Hematopoietic multipotent progenitor cell treated with erythropoietin and hydrocortisone succinate and interleukin-3 and kit ligand, for 8 days (in vitro differentiated cells): Measurements from ENCODE around the gene MAP1LC3B.

Source experiments
- DNase-seq: peaks from one replicate; pipeline ENCODE4 v3.0.0-alpha.2; 2015

The MAP1LC3B gene

DNA sequence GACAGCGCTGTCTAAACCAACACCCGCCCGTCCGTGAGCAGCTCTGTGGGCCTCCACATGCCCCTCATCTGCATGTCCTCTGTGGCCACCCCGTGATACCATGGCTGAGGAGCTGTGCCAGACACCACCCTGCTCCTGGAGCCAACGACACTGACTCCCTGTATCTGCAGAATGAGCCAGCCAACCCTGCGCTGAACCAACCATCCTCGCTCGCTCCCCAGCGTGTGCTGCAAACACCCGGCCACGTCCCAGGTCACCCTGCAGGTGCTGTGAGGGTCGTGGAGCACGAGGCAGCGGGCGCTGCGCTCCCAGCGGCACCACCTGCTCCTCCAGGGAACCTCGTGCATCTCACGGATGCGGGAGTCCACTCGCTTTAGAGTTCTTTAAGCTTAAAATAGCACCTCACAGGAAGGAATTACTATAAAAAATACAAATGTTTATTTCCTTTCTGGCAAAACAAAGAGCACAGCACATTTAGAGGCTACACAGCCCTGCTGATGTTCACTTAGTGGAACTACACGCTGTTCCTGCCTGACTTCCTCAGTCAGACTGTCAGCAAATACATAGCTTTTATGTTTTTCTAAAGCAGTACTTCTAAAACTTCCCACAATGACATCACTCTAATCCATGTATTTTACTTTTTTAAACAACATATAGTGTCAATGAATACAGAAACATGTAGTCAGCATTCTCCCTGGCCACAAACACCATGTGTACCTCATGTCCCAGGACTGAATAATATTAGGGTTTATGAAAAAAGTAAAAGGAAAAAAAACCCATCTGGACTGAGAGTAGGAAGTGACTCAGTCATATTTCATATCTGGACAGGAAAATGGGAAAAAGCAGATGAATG, 43.5 kb downstream of the MAP1LC3B start:
- no peak for DNase-seq

DNA sequence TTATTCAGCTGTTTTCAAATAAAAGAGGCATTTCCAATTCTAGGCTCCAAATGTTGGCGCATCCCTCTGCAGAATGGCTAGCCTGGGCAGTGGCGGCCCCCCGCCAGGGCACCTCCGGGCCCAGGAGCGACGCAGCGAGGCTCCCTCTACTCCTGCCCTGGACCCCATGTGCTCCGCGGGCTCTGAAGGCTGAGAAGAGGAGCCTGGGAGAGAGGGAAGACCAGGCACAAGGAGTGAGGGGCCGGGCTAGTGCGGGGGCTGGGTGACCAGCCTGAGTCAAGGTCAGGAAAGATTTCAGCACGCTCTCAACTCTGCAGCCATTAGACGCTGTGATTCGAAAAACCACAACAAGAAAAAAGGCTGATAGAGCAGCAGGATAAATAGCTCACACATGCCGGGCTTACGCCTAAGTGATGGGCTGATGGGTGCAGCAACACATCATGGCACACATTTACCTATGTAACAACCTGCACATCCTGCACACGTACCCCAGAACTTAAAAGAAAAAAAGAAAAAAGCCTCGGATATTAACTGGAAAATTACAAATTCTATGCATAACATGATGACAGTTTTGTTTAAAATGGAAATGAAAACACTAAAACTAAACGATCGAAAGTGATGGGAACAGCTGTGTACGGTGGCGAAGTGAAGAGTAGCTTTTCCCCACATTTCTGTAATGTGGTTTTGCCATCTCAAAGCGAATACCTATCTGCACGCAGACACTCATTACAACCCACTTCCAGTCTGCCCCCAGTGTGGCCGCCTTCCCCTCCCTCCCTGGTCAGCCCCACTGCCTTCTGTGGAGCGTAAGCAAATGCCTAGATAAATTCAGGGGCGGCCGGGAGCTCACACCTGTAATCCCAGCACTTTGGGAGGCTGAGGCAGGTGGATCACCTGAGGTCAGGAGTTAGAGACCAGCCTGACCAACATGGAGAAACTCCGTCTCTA, 44.4 kb downstream of the MAP1LC3B start:
- no peak for DNase-seq

DNA sequence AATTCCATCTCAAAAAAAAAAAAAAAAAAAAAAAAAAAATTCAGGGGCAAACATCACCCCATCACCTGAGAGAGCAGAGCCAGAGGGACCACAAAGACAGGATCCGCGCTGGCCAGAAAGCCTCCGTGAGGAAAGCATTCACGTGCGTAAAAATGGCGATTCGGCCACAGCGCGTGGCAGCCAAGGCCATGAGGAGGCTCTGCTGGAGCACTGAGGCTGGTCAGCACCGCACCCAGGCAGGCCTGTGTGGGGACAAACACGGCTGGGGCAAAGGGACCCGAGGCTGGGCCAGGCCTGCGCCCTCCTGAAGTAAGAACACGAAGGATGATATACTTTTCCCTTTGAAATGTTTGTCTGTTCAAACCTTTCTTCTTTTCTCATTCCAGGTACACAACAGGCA, 45.2 kb downstream of the MAP1LC3B start:
- no peak for DNase-seq

DNA sequence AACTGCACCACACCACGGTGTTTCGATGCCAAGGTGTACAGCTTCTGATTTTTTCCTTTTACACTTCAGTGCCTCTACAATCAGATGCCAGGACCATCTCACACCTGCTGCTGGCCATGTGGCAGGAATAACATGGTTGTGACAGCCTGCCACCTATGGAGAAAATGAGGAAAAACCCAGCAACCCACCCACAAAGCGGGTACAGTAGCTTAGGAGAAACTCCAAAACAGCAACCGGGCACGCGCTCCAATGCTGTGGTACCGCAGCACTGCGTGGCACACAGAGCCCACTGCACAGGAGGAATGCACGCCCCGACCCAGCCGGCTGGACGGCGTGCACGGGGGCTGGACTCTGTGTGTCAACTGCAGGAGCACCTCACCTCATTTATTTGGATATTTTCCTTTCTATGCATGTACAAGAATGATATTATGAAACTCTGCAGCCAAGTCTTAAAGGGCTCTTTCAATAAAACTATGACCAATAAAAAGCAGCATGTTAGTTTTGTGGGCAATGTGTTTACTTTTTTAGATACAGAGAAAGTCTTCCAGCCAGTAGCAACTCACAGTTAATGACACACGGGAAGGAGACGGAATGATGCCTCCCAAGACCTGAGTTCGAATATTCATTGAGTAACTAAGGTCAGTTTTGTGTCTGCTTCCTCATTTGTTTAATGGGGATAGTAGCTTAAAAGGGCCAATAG, 45.9 kb downstream of the MAP1LC3B start:
- DNase-seq, result no peak

DNA sequence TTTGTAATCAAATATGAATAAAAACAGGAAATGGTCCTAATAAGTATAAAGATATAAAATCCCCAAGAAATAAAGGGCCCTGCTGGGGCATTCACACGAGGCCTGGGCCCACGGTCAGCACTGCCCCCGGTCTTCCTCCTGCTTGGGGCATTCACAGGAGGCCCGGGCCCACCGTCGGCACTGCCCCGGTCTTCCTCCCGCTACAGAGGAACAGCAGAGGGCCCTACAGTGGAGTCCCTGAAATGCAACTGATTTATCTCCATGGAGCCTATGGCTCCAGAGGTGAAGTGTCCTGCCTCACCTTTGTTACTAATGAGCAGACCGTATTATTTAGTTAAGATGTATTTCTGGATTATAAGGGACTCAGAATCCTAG, 46.5 kb downstream of the MAP1LC3B start:
- no peak for DNase-seq

DNA sequence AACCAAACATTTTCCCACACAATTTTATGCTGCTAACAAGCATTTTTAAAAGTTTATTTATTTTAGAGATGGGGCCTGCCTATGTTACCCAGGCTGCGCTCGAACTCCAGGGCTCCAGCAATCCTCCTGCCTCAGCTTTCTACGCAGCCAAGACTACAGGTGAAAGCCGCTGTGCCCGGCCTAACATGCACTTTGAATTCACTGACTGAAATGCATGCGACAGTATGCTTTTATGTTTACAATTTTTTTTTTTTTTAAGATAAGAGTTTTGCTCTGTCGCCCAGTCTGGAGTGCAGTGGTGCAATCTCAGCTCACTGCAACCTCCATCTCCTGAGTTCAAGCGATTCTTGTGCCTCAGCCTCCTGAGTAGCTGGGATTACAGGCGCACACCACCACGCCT, 47.8 kb downstream of the MAP1LC3B start:
- no peak for DNase-seq

DNA sequence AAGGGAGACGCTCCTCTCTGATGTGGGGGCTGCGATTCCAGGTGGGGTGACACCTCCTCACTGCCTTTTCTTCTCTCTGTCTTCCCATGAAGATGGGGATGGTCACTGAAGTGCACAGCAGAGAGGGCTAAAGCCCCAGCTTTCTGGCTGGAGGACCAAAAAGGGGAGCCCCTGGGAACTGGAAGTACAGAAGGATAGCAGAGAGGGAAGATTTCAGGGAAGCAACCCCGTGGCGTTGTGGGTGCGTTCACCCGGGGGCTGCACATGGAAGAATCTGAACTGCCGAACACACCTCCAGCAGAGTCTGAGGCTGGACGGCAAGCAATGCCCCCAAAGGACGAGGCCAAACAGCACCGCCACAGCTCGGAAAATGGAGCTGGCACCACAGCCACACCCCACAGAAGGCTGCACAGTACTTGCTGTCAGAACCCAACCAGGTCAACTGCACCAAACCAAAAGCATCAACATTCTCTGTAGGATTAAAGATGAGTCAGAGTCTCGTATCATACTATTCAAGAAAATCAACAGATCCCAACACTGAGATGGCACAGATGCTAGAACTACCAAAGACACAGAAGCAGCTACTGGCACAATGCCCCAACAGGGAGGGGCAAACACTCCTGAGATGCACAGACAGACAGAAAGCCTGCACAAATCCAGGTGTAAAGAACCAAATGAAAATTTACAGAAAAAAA, 49.9 kb downstream of the MAP1LC3B start:
- no peak for DNase-seq

DNA sequence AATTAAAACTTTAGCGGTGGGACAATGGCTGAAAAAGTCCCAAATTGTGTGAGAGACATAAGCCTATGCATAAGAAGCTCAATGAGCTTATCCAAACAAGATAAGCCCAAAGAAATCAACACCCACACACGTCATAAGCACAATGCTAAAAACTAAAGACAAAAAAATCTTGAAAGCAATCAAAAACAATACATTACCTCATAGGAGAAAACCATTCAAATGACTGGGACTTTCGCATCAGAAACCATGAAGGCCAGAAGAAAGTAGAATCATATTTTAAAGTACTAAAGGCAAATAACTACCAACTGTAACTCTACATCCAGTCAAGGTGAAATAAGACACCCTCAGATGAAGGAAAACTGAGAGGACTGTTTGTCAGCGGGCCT, 50.4 kb downstream of the MAP1LC3B start:
- DNase-seq, result no peak

DNA sequence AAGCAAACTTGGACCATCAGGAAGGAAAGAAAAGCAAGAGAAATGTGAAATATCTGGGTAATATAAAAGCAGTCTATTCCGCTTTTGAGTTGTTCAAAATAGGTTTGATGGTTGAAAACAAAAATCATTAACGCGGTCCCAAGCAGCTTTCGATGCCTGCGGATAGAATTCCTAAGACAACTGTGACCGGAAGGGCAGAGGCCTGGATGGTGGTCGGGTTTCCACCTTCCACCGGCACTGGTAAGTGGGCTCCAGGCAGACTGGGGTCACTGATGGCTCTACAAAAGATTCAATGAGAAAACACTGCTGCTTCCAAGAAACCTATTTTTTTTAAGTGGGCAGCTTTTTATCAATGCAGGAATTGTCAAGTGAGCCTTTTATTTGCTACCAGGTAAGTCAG, 50.9 kb downstream of the MAP1LC3B start:
- DNase-seq, result no peak

DNA sequence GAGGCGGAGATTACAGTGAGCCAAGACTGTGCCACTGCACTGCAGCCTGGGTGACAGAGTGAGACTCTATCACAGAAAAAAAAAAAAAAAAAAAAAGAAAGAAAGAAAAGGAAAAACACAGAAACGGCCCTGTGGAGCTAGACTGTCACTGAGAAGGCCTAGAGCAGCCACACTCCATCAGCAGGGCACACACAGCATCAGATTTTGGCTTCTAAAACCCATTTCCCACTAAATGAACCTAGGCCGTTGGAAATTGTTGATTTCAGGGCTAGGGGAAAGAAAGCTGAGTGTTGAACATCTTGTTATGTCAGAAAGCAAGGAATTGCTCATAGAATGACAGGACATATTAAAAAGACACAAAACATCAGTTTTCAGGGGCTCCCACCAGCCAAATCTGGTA, 51.8 kb downstream of the MAP1LC3B start:
- DNase-seq, result no peak

DNA sequence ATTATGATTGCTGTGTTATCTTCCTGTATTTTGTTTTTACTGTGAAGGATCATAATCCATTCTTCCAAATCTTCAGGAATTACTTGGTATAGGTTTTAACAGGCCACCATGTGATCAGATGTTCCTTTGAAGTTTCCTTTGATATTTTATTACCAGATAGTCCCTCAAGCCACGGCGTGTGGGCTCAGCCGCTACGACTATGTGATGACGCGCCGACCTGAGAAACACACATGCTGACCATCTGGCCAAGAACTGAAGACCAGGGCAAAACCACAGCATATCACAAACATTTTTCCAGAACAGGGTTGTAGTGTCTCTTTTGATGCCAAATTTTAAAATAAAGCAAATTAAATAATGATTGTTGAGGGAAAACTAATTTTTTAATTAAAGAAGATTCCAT, 53.4 kb downstream of the MAP1LC3B start:
- no peak for DNase-seq

DNA sequence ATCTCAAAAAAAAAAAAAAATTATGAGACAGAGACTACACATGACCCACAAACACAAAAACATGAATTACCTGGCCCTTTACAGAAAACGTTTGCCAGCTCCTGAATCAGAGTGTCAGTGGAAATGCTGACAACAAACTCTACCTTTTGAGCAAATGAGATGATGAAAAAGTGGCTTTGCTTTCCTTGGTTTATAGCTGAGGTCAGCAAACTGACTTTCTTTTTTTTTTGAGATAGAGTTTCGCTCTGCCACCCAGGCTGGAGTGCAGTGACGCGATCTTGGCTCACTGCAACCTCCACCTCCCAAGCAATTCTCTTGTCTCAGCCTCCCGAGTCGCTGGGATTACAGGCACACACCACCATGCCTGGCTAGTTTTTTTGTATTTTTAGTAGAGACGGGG, 54.3 kb downstream of the MAP1LC3B start:
- no peak for DNase-seq

DNA sequence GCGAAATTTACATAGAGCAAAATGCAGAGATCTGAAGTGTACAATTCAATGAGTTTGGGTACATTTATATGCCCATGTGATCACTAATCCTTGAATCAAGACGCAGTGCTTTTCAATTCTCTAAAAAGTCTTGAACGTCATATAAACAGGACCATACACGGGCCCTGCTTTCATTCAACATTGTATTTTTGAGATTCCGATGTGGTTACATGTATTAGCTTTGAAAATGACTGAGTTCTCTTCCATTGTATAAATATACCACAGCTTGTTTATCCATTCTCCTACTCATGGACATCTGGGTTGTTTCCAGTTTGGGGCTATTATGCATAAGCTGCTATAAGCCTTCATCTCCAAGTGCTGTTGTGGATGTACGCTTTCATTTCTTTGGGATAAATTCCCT, 55.2 kb downstream of the MAP1LC3B start:
- DNase-seq, result no peak

DNA sequence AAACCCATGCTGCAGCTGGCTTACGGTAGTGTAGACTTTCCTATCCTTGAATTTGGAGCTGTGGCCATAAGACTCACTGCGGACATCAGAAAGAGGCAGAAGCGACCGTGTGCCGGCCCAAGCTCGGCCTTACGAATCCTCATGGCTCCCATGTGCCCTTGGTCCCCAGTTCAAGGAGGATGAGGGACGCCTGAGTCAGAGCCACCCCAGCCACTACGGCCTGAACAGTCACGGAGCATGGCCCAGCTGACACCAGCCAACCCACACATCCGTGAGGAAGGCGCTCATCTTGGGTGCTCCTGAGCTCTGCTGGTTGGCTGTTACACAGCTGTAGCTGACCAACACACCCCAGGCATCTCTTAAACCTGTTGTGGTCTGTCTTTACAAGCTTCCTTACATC, 56.7 kb downstream of the MAP1LC3B start:
- no peak for DNase-seq

DNA sequence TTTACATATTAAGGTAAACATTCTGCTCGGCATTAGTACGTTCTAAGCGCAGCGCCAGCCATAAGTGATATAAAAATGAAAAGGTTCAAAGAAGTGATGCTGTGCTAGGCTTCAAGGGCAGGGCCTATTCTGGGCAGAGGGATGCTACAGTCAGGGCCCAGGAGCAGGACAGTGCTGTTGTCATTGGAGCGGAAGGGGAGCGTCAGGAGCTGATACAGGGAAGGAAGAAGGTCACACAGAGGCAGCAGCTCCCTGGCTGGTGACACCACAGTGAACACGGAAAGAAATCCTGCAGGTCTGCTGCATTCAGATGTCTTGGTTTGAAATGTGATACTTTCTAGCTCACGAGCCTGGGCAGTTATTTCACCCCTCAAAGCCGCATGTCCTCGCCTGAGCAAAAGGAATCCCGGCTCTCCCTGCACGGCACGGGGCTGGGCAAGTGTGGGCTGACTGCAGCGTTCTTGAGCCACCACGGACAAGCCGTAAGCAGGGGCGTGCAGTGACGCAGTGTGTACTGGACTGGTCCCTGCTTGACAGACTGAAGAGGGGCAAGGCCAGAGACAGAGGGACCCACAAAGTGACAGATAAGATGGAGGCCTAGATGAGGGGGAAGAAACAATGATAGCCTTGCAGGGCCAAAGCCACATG, 59.6 kb downstream of the MAP1LC3B start:
- no peak for DNase-seq

DNA sequence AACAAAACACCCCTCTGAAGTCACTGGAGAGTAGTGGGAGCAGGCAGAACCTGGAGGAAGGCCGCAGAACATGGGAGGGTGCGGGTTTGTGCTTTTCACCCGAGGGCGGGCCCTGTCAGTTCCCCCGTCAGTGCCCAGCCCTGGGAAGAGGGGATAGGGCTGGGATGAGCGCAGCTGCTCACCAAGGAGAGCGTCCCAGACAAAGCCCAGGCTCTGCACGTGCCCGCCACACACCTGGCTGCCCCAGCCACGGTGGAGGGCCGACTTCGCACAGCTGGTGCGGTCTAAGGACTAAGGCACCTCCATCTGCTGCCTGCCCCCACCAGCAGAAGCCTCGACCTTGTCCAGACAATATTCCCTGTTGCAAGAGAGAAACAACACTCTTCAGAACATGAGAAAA, 61.2 kb downstream of the MAP1LC3B start:
- DNase-seq, result no peak
